ENCODE results near the gene PLCXD3. TPM values are rescaled to one million over a fixed set of nuclear protein-coding genes. Genes with fewer than 3 reads are reported as not detected.

Gene PLCXD3
- total RNA-seq, 1 experiment from 2014 or later: 0.10 TPM

GRCh38 chr5:41290810-41291209, 219.6 kb downstream of the PLCXD3 start:
- TF ChIP-seq SIN3A (IDR thresholded peaks at IDR 0.05; ENCODE audit: borderline replicate concordance, insufficient read depth, low read depth, low read length): no peak
- Histone ChIP-seq H3K27me3 (ENCODE audit: control insufficient read depth, insufficient read depth, low read length) (no peaks in the 10 kb centered on the region), H3K4me3 (ENCODE audit: low read depth in 2 of 2, low read length in 2 of 2) (no peak overlapping the region), H3K27ac (ENCODE audit: low read length) (no peak overlapping the region), H3K9me3 (ENCODE audit: control insufficient read depth, insufficient read depth, low read depth, low read length) (0 out of 2 replicates have a peak, but pooled peaks cover 3% of the 10 kb centered on the region), H3K4me1 (ENCODE audit: control insufficient read depth, insufficient read depth, low read length) (no peaks in the 10 kb centered on the region; the same call in 1 of the 2 replicates), H3K36me3 (ENCODE audit: control insufficient read depth, insufficient read depth, low read length) (no peaks in the 10 kb centered on the region)
- no TSS peak for BruUV-seq (replicated peaks)
- ChIA-PET POLR2A (no interaction called here), CTCF (no interaction called here)
- intact Hi-C loops (cut with micrococcal nuclease; ENCODE audit: unreplicated experiment): no loop called here
- in situ Hi-C loops (cut with HindIII; ENCODE audit: low pct_unique_long_range_greater_than_20kb, low sequenced_read_pairs): no loop called here
- ATAC-seq (no peak), DNase-seq (ENCODE audit: low read depth, low spot score) (no peak)

- H3K36me3 ChIP-seq (ENCODE audit: control insufficient read depth, insufficient read depth, low read length): no peaks in the 10 kb centered on the region
- no peak for DNase-seq (ENCODE audit: low read depth, low spot score)
- in situ Hi-C loops (cut with HindIII; ENCODE audit: low pct_unique_long_range_greater_than_20kb, low sequenced_read_pairs): no loop called here
- ChIA-PET CTCF (no interaction called here), POLR2A (no interaction called here)
- BruUV-seq (replicated peaks): no TSS peak
- ATAC-seq: no peak
- TF ChIP-seq POLR2AphosphoS5 (IDR thresholded peaks at IDR 0.05; ENCODE audit: low read depth, low read length) (no peak), SIN3A (IDR thresholded peaks at IDR 0.05; ENCODE audit: borderline replicate concordance, insufficient read depth, low read depth, low read length) (no peak), CTCF (IDR thresholded peaks at IDR 0.05) (no peak), TCF7L2 (IDR thresholded peaks at IDR 0.05; ENCODE audit: low read depth, low read length) (no peak), REST (IDR thresholded peaks at IDR 0.05; ENCODE audit: insufficient read depth in 1 of 2, low read depth in 2 of 2, low read length in 1 of 2) (no peak)
- H3K27me3 ChIP-seq (ENCODE audit: control insufficient read depth, insufficient read depth, low read length): no peaks in the 10 kb centered on the region
- H3K4me1 ChIP-seq (ENCODE audit: control insufficient read depth, insufficient read depth, low read length): no peaks in the 10 kb centered on the region; the same call in 1 of the 2 replicates
- intact Hi-C loops (cut with micrococcal nuclease; ENCODE audit: unreplicated experiment): no loop called here
- H3K9me3 ChIP-seq (ENCODE audit: control insufficient read depth, insufficient read depth, low read depth, low read length): 0 out of 2 replicates have a peak, but pooled peaks cover 3% of the 10 kb centered on the region
- H3K27ac ChIP-seq (ENCODE audit: low read length): no peak overlapping the region
- no peak overlapping the region for H3K4me3 ChIP-seq (ENCODE audit: low read depth in 2 of 2, low read length in 2 of 2)
Observed at GRCh38 chr5:41289970-41290464, 220.4 kb downstream of the PLCXD3 start.

GRCh38 chr5:41286696-41287095, 223.7 kb downstream of the PLCXD3 start:
- Histone ChIP-seq H3K27me3 (ENCODE audit: control insufficient read depth, insufficient read depth, low read length) (no peaks in the 10 kb centered on the region), H3K27ac (ENCODE audit: low read length) (no peak overlapping the region), H3K4me1 (ENCODE audit: control insufficient read depth, insufficient read depth, low read length) (no peaks in the 10 kb centered on the region), H3K36me3 (ENCODE audit: control insufficient read depth, insufficient read depth, low read length) (no peaks in the 10 kb centered on the region), H3K9me3 (ENCODE audit: control insufficient read depth, insufficient read depth, low read depth, low read length) (0 out of 2 replicates have a peak, but pooled peaks cover 3% of the 10 kb centered on the region), H3K4me3 (ENCODE audit: low read depth in 2 of 2, low read length in 2 of 2) (no peak overlapping the region)
- no peak for TF ChIP-seq CTCF (IDR thresholded peaks at IDR 0.05)
- no peak for TF ChIP-seq POLR2AphosphoS5 (IDR thresholded peaks at IDR 0.05; ENCODE audit: low read depth, low read length)
- TF ChIP-seq REST (IDR thresholded peaks at IDR 0.05; ENCODE audit: insufficient read depth in 1 of 2, low read depth in 2 of 2, low read length in 1 of 2): no peak
- no peak for TF ChIP-seq TCF7L2 (IDR thresholded peaks at IDR 0.05; ENCODE audit: low read depth, low read length)
- TF ChIP-seq SIN3A (IDR thresholded peaks at IDR 0.05; ENCODE audit: borderline replicate concordance, insufficient read depth, low read depth, low read length): no peak
- in situ Hi-C loops (cut with HindIII; ENCODE audit: low pct_unique_long_range_greater_than_20kb, low sequenced_read_pairs): no loop called here
- CTCF ChIA-PET: no interaction called here
- POLR2A ChIA-PET: no interaction called here
- intact Hi-C loops (cut with micrococcal nuclease; ENCODE audit: unreplicated experiment): no loop called here
- ATAC-seq (no peak), DNase-seq (ENCODE audit: low read depth, low spot score) (no peak)
- BruUV-seq (replicated peaks): no TSS peak

All from Panc1 (cell line).